Astrocyte (in vitro differentiated cells and primary cell): Measurements from ENCODE around the gene MEIOC. TPM values are rescaled to one million over a fixed set of nuclear protein-coding genes. Genes with fewer than 3 reads are reported as not detected.

ENCODE experiments used
- DNase-seq: peaks from one replicate; pipeline ENCODE4 v3.0.0-alpha.2; 2010; ENCODE audit warnings: low read depth
- FAIRE-seq: peaks from 2 replicates; lab custom pipeline; 2011; peaks lifted over from hg19 to GRCh38; lab: Jason Lieb, UNC
- H2AFZ ChIP-seq: 2 replicates; pipeline ENCODE4 v1.6.0; 2012; ENCODE audit warnings: low read depth, low read length, inconsistent platforms
- H3K27ac ChIP-seq: 2 replicates; pipeline ENCODE4 v1.5.1; 2011; ENCODE audit warnings: low read depth, low read length, inconsistent platforms
- H3K27me3 ChIP-seq: 2 replicates; pipeline ENCODE4 v1.6.0; 2011; ENCODE audit warnings: low read length, inconsistent platforms; ENCODE audit not compliant: insufficient read depth
- H3K36me3 ChIP-seq: 2 replicates; pipeline ENCODE4 v1.5.1; 2011; ENCODE audit warnings: low read length, inconsistent platforms; ENCODE audit not compliant: insufficient read depth
- H3K4me1 ChIP-seq: 2 replicates; pipeline ENCODE4 v1.5.1; 2011; ENCODE audit warnings: low read length, inconsistent platforms; ENCODE audit not compliant: insufficient read depth
- H3K4me2 ChIP-seq: 2 replicates; pipeline ENCODE4 v1.6.0; 2012; ENCODE audit warnings: low read length, inconsistent platforms
- H3K4me3 ChIP-seq: 2 replicates; pipeline ENCODE4 v1.5.1; 2011; ENCODE audit warnings: low read depth, mild to moderate bottlenecking, low read length, inconsistent platforms; ENCODE audit not compliant: insufficient read depth
- H3K79me2 ChIP-seq: 2 replicates; pipeline ENCODE4 v1.6.0; 2012; ENCODE audit warnings: mild to moderate bottlenecking, low read length, inconsistent platforms; ENCODE audit not compliant: insufficient read depth
- H3K9ac ChIP-seq: 2 replicates; pipeline ENCODE4 v1.6.0; 2012; ENCODE audit warnings: mild to moderate bottlenecking, low read length, inconsistent platforms
- H3K9me3 ChIP-seq: 2 replicates; pipeline ENCODE4 v1.5.1; 2012; ENCODE audit warnings: low read depth, mild to moderate bottlenecking, low read length, inconsistent platforms; ENCODE audit not compliant: insufficient read depth
- H4K20me1 ChIP-seq: 2 replicates; pipeline ENCODE4 v1.6.0; 2012; ENCODE audit warnings: low read length, inconsistent platforms; ENCODE audit not compliant: insufficient read depth
- H3K27ac Mint-ChIP-seq: one replicate; pipeline ENCODE4 v1.8.0; 2021; ENCODE audit warnings: mild to moderate bottlenecking, mixed read lengths; ENCODE audit not compliant: unreplicated experiment
- H3K27me3 Mint-ChIP-seq: one replicate; pipeline ENCODE4 v1.8.0; 2021; ENCODE audit warnings: low read depth, mixed read lengths; ENCODE audit not compliant: unreplicated experiment
- H3K36me3 Mint-ChIP-seq: one replicate; pipeline ENCODE4 v1.8.0; 2021; ENCODE audit warnings: low read depth, mixed read lengths; ENCODE audit not compliant: unreplicated experiment
- H3K4me1 Mint-ChIP-seq: one replicate; pipeline ENCODE4 v1.8.0; 2021; ENCODE audit warnings: low read depth, mixed read lengths; ENCODE audit not compliant: unreplicated experiment
- H3K4me3 Mint-ChIP-seq: one replicate; pipeline ENCODE4 v1.8.0; 2021; ENCODE audit warnings: mild to moderate bottlenecking, moderate library complexity, mixed read lengths; ENCODE audit not compliant: unreplicated experiment
- H3K9me3 Mint-ChIP-seq: one replicate; pipeline ENCODE4 v1.8.0; 2021; ENCODE audit warnings: mild to moderate bottlenecking, mixed read lengths; ENCODE audit not compliant: unreplicated experiment
- EZH2 ChIP-seq: IDR thresholded peaks from 2 replicates; pipeline ENCODE4 v1.6.1; 2012; ENCODE audit warnings: mild to moderate bottlenecking, low read length, inconsistent platforms; ENCODE audit not compliant: insufficient read depth
- total RNA-seq: library from RNA; stranded (reverse); gene quantifications from 2 replicates; pipeline ENCODE4 v1.2.1, GENCODE V29; 2021
- TF ChIP-seq, protein P1 (sequence below): IDR thresholded peaks from 2 replicates; pipeline ENCODE4 v1.5.1; 2011; ENCODE audit warnings: low read depth, mild to moderate bottlenecking, inconsistent platforms, low read length, moderate library complexity; ENCODE audit not compliant: insufficient read depth

MEIOC gene
- total RNA-seq, 1 donor from 2014 or later = 0.45 TPM

DNA sequence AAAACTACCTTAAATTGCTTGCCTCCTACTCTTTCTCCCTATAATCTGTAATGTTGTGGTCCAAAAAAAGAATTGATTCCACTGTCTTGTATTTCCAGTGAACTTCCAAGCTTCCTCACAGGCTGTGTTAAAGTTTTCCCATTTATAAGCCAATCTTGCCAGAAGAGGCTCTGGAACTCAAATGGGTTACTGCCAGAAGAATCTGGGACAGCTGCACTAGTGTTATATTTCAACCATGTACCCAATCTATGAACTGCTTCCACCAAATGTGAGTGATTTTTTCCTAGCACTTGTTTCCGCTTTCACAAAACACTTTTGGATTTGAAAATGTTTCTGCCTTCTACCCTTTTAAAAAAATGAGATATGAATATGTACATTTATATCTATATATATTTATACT is 31.5 kb downstream of the MEIOC start:
- Histone ChIP-seq H3K4me1 (peaks cover 13% of the 10 kb centered on the region), H3K27me3 (no peaks in the 10 kb centered on the region), H3K4me2 (no peak overlapping the region), H2AFZ (no peak overlapping the region), H3K36me3 (peaks cover 5% of the 10 kb centered on the region), H3K4me3 (no peak overlapping the region), H3K9me3 (no peaks in the 10 kb centered on the region), H3K79me2 (peaks cover 50% of the 10 kb centered on the region), H4K20me1 (no peaks in the 10 kb centered on the region), H3K27ac (no peak overlapping the region), H3K9ac (no peak overlapping the region)
- Mint-ChIP-seq H3K27me3 (no peaks in the 10 kb centered on the region), H3K36me3 (no peaks in the 10 kb centered on the region), H3K4me1 (peaks cover 6% of the 10 kb centered on the region), H3K27ac (no peak overlapping the region), H3K4me3 (no peak overlapping the region), H3K9me3 (no peaks in the 10 kb centered on the region)
- DNase-seq (no peak), FAIRE-seq (no peak)
- TF ChIP-seq, protein P1, sequence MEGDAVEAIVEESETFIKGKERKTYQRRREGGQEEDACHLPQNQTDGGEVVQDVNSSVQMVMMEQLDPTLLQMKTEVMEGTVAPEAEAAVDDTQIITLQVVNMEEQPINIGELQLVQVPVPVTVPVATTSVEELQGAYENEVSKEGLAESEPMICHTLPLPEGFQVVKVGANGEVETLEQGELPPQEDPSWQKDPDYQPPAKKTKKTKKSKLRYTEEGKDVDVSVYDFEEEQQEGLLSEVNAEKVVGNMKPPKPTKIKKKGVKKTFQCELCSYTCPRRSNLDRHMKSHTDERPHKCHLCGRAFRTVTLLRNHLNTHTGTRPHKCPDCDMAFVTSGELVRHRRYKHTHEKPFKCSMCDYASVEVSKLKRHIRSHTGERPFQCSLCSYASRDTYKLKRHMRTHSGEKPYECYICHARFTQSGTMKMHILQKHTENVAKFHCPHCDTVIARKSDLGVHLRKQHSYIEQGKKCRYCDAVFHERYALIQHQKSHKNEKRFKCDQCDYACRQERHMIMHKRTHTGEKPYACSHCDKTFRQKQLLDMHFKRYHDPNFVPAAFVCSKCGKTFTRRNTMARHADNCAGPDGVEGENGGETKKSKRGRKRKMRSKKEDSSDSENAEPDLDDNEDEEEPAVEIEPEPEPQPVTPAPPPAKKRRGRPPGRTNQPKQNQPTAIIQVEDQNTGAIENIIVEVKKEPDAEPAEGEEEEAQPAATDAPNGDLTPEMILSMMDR = no peak
- no peak for TF ChIP-seq EZH2

GRCh38 chr17:44688200-44688599 is 31.9 kb downstream of the MEIOC start:
- H3K27me3 ChIP-seq = no peaks in the 10 kb centered on the region
- peak overlapping the region; percentile 98 for H3K4me3 Mint-ChIP-seq

More at GRCh38 chr17:44688200-44688599, 31.9 kb downstream of the MEIOC start:
- Histone ChIP-seq H4K20me1 (no peaks in the 10 kb centered on the region), H3K4me2 (peak overlapping the region; percentile 99), H3K9me3 (no peaks in the 10 kb centered on the region), H3K4me3 (peak overlapping the region; percentile 87), H3K4me1 (peaks cover 13% of the 10 kb centered on the region), H2AFZ (no peak overlapping the region), H3K79me2 (peaks cover 50% of the 10 kb centered on the region), H3K9ac (no peak overlapping the region), H3K36me3 (peaks cover 5% of the 10 kb centered on the region), H3K27ac (no peak overlapping the region)
- peaks cover 6% of the 10 kb centered on the region for H3K4me1 Mint-ChIP-seq
- FAIRE-seq = no peak
- TF ChIP-seq, protein P1 = no peak
- TF ChIP-seq EZH2 = no peak
- H3K9me3 Mint-ChIP-seq = no peaks in the 10 kb centered on the region
- H3K27me3 Mint-ChIP-seq = no peaks in the 10 kb centered on the region
- DNase-seq = no peak
- H3K27ac Mint-ChIP-seq = no peak overlapping the region
- no peaks in the 10 kb centered on the region for H3K36me3 Mint-ChIP-seq
